HCT116 (cell line): Measurements from ENCODE around the gene OR4D2. TPM values are rescaled to one million over a fixed set of nuclear protein-coding genes. Genes with fewer than 3 reads are reported as not detected.
A peak's percentile ranks its signal among the peaks of the same experiment; 100 is the strongest.

Source experiments
- ATAC-seq: fragments of 200-7000 bp; cut with Tn5 transposase; 2 replicates; pipeline ENCODE4 v1.9.1; 2020; ENCODE audit warnings: mild to moderate bottlenecking, moderate library complexity
- BruUV-seq: library from RNA; stranded (reverse); fragments of 400-500 nt; replicated peaks from 2 replicates; lab custom pipeline; 2021; lab: Mats Ljungman, UMichigan
- CTCF ChIA-PET: fragments of 300-600 bp; sonication (Branson Sonifier 250); formaldehyde crosslinking; loops from one replicate; lab custom pipeline; 2021; ENCODE audit warnings: antibody characterized with exemption; lab: Charles Lee
- POLR2A ChIA-PET: fragments of 300-600, 350-600 bp; sonication (Branson Sonifier 250); formaldehyde crosslinking; loops from one replicate; lab custom pipeline; 2021; ENCODE audit warnings: antibody characterized with exemption; lab: Charles Lee
- RAD21 ChIA-PET, 2 experiments: fragments of 300-600 bp; sonication (Branson Sonifier 250); formaldehyde crosslinking; loops; one replicate each; lab custom pipeline; 2023; ENCODE audit warnings: low total read pairs in 2 of 2; ENCODE audit not compliant: uncharacterized antibody in 2 of 2, unreplicated experiment in 2 of 2, low non-redundant PET in 1 of 2; lab: Charles Lee
- DNase-seq: peaks from one replicate; pipeline ENCODE4 v3.0.0-alpha.2; 2010; ENCODE audit warnings: low read depth, low spot score
- H2AFZ ChIP-seq: fragments of 200-600 bp; shearing (Covaris generic), sonication (generic); 2 replicates; pipeline ENCODE4 v1.6.1; 2017; ENCODE audit warnings: low read depth, mixed run types, mixed read lengths, antibody characterized with exemption, low read length; ENCODE audit not compliant: poor library complexity, severe bottlenecking
- H3K27ac ChIP-seq: 2 replicates; pipeline ENCODE4 v1.5.1; 2012; ENCODE audit warnings: low read depth, low read length
- H3K27me3 ChIP-seq: fragments of 200-600 bp; sonication (generic); 2 replicates; pipeline ENCODE4 v1.6.1; 2016; ENCODE audit warnings: mixed run types, low read length, mixed read lengths; ENCODE audit not compliant: insufficient read depth
- H3K36me3 ChIP-seq, 2 experiments: fragments of 200-500 bp in 1 of 2; fragments of 200-600 bp in 1 of 2; sonication (Bioruptor generic) in 1 of 2; sonication (generic) in 1 of 2; 2 replicates each; pipeline versions ENCODE4 v1.5.1 to v1.6.1; 2014 to 2016; ENCODE audit warnings: low read length in 2 of 2, inconsistent platforms in 1 of 2, mixed read lengths in 1 of 2, mixed run types in 1 of 2; ENCODE audit not compliant: insufficient read depth in 2 of 2, control insufficient read depth in 1 of 2
- H3K4me1 ChIP-seq, 2 experiments: fragments of 200-600 bp in 1 of 2; sonication (generic) in 1 of 2; 2 replicates each; pipeline versions ENCODE4 v1.5.1 to v1.6.1; 2012 to 2017; ENCODE audit warnings: low read length in 2 of 2, inconsistent platforms in 1 of 2, mild to moderate bottlenecking in 1 of 2, mixed read lengths in 1 of 2, mixed run types in 1 of 2, moderate library complexity in 1 of 2; ENCODE audit not compliant: insufficient read depth in 2 of 2, control insufficient read depth in 1 of 2
- H3K4me2 ChIP-seq: fragments of 200-600 bp; sonication (generic); 2 replicates; pipeline ENCODE4 v1.6.1; 2017; ENCODE audit warnings: mixed run types, low read length, mixed read lengths
- H3K4me3 ChIP-seq, 2 experiments: fragments of 200-600 bp in 1 of 2; sonication (generic) in 1 of 2; replicated peaks in 1 of 2; 2 replicates each; pipeline ENCODE4 v1.5.1; 2011 to 2016; ENCODE audit warnings: low read length in 2 of 2, control low read depth in 1 of 2, low read depth in 1 of 2, mild to moderate bottlenecking in 1 of 2, mixed read lengths in 1 of 2, mixed run types in 1 of 2
- H3K79me2 ChIP-seq: fragments of 200-600 bp; sonication (generic); 2 replicates; pipeline ENCODE4 v1.6.1; 2017; ENCODE audit warnings: mild to moderate bottlenecking, mixed run types, low read length, moderate library complexity, mixed read lengths; ENCODE audit not compliant: insufficient read depth
- H3K9ac ChIP-seq: fragments of 200-600 bp; sonication (generic); 2 replicates; pipeline ENCODE4 v1.6.1; 2016; ENCODE audit warnings: low read length, mixed read lengths
- H3K9me2 ChIP-seq: fragments of 200-600 bp; sonication (generic), shearing (Covaris generic); 2 replicates; pipeline ENCODE4 v1.6.1; 2017; ENCODE audit warnings: mixed run types, mild to moderate bottlenecking, moderate library complexity; ENCODE audit not compliant: insufficient read depth
- H3K9me3 ChIP-seq, 2 experiments: fragments of 200-500 bp in 1 of 2; fragments of 200-600 bp in 1 of 2; sonication (Bioruptor generic) in 1 of 2; sonication (generic) in 1 of 2; 2 replicates each; pipeline ENCODE4 v1.6.1; 2014 to 2017; ENCODE audit warnings: low read length in 2 of 2, mixed read lengths in 2 of 2, inconsistent platforms in 1 of 2, low read depth in 1 of 2, mild to moderate bottlenecking in 1 of 2, mixed run types in 1 of 2, moderate library complexity in 1 of 2; ENCODE audit not compliant: control insufficient read depth in 1 of 2, insufficient read depth in 1 of 2
- H4K20me1 ChIP-seq: fragments of 200-600 bp; sonication (generic), shearing (Covaris generic); 2 replicates; pipeline ENCODE4 v1.6.1; 2017; ENCODE audit warnings: mixed run types, mild to moderate bottlenecking, moderate library complexity; ENCODE audit not compliant: insufficient read depth
- CBX3 ChIP-seq: IDR thresholded peaks from 2 replicates; pipeline ENCODE4 v1.6.1; 2012; ENCODE audit warnings: low read depth
- ELF1 ChIP-seq: IDR thresholded peaks from 2 replicates; pipeline ENCODE4 v1.6.1; 2012; ENCODE audit warnings: low read depth, borderline replicate concordance
- EZH2 ChIP-seq: fragments of 200-600 bp; sonication (generic); IDR thresholded peaks from 2 replicates; pipeline ENCODE4 v1.6.1; 2017; ENCODE audit warnings: antibody characterized with exemption, mixed run types
- JUND ChIP-seq: IDR thresholded peaks from 2 replicates; pipeline ENCODE4 v1.6.1; 2012
- POLR2AphosphoS5 ChIP-seq: IDR thresholded peaks from 2 replicates; pipeline ENCODE4 v1.6.1; 2011; ENCODE audit warnings: mild to moderate bottlenecking, low read depth, low read length, moderate library complexity
- RAD21 ChIP-seq: IDR thresholded peaks from 2 replicates; pipeline ENCODE4 v1.6.1; 2012; ENCODE audit warnings: low read depth, mild to moderate bottlenecking
- SIN3A ChIP-seq: IDR thresholded peaks from 2 replicates; pipeline ENCODE4 v1.6.1; 2012; ENCODE audit warnings: low read depth
- SRF ChIP-seq: IDR thresholded peaks from 2 replicates; pipeline ENCODE4 v1.6.1; 2012; ENCODE audit warnings: low read depth
- YY1 ChIP-seq: IDR thresholded peaks from 2 replicates; pipeline ENCODE4 v1.6.1; 2011; ENCODE audit warnings: low read length, low read depth, moderate library complexity, mild to moderate bottlenecking; ENCODE audit not compliant: insufficient replicate concordance; ENCODE audit errors: extremely low read depth
- intact Hi-C: fragments of 100-400 bp; cut with micrococcal nuclease; formaldehyde crosslinking; loops from 2 replicates; pipeline ENCODE4 v1.10.0; 2022
- total RNA-seq: library from RNA; stranded (reverse); gene quantifications from one replicate; pipeline ENCODE4 v1.2.1, GENCODE V29; 2021; ENCODE audit not compliant: unreplicated experiment
- TF ChIP-seq, protein P1 (sequence below): IDR thresholded peaks from 2 replicates; pipeline ENCODE4 v1.6.1; 2012
- TF ChIP-seq, protein P2 (sequence below): IDR thresholded peaks from 2 replicates; pipeline ENCODE4 v1.6.1; 2011; ENCODE audit warnings: mild to moderate bottlenecking, low read length, moderate library complexity; ENCODE audit not compliant: insufficient replicate concordance; ENCODE audit errors: extremely low read depth
- TF ChIP-seq, protein P3 (sequence below), 3 experiments: fragments of 200-600 bp in 1 of 3; sonication (generic) in 1 of 3; IDR thresholded peaks in 2 of 3; conservative IDR thresholded peaks in 1 of 3; 2 replicates each; pipeline ENCODE4 v1.5.1; 2012 to 2017; ENCODE audit warnings: low read depth in 2 of 3, low read length in 2 of 3, antibody characterized with exemption in 1 of 3, borderline replicate concordance in 1 of 3, control low read depth in 1 of 3, mild to moderate bottlenecking in 1 of 3, mixed read lengths in 1 of 3, mixed run types in 1 of 3, moderate library complexity in 1 of 3; ENCODE audit not compliant: insufficient read depth in 1 of 3

The OR4D2 gene
- total RNA-seq, 1 experiment from 2014 or later, result not detected

DNA sequence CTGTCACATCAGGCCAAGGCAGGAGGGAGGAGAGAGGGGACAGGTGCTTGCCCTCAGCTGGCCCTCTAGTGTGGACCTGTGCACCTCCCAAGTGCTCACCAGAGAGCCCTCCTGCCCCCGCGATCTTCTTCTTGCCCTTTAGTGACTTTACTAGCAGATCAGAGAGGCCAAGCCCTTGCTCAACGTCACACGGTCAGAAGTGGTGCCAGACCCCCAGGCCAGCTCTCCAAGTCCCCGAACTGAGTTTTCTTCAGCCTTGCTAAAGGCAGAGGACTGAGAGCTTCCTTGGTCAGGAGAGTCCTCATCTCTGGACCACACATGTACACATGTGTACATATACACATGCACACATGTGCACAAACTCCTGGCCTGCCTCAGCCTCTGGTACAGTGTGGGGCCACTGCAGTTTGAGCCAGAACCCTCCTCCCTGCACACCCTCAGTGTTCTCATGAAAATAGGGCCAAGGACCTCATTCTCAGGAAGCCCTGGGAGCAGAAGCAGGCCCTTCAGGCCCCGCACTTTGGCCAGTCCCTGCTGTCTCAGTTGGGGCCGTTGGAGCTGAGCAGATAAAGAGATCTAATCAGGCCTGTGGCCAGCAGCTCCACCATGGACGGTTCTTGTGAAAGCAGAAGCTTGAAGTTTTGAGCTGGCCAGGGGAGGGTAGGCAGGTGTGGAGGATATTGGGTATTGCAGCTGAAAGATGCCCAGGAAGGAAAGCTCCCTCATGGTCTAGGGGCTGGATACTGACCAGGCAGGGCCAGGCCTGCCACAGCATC lies 18.4 kb downstream of the OR4D2 start:
- Histone ChIP-seq H2AFZ (no peak overlapping the region), H3K9ac (no peak overlapping the region), H3K79me2 (no peaks in the 10 kb centered on the region), H3K9me3 (no peaks in the 10 kb centered on the region), H3K4me3 (no peak overlapping the region), H3K4me1 (peaks cover 16 to 26% of the 10 kb centered on the region in 2 experiments)
- POLR2A ChIA-PET, result interaction anchor here (1.4 kb wide), 1 partner anchor 16 kb away, joined by 3 read pairs; no protein-coding TSS in a partner anchor
- DNase-seq, result no peak
- BruUV-seq, result no TSS peak
- TF ChIP-seq JUND (no peak), YY1 (no peak), SRF (no peak), ELF1 (no peak), SIN3A (no peak), EZH2 (no peak), RAD21 (no peak), CBX3 (no peak), POLR2AphosphoS5 (no peak)
- TF ChIP-seq, protein P1, sequence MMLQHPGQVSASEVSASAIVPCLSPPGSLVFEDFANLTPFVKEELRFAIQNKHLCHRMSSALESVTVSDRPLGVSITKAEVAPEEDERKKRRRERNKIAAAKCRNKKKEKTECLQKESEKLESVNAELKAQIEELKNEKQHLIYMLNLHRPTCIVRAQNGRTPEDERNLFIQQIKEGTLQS, result no peak
- TF ChIP-seq, protein P2, sequence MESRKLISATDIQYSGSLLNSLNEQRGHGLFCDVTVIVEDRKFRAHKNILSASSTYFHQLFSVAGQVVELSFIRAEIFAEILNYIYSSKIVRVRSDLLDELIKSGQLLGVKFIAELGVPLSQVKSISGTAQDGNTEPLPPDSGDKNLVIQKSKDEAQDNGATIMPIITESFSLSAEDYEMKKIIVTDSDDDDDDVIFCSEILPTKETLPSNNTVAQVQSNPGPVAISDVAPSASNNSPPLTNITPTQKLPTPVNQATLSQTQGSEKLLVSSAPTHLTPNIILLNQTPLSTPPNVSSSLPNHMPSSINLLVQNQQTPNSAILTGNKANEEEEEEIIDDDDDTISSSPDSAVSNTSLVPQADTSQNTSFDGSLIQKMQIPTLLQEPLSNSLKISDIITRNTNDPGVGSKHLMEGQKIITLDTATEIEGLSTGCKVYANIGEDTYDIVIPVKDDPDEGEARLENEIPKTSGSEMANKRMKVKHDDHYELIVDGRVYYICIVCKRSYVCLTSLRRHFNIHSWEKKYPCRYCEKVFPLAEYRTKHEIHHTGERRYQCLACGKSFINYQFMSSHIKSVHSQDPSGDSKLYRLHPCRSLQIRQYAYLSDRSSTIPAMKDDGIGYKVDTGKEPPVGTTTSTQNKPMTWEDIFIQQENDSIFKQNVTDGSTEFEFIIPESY, result no peak
- TF ChIP-seq, protein P3, sequence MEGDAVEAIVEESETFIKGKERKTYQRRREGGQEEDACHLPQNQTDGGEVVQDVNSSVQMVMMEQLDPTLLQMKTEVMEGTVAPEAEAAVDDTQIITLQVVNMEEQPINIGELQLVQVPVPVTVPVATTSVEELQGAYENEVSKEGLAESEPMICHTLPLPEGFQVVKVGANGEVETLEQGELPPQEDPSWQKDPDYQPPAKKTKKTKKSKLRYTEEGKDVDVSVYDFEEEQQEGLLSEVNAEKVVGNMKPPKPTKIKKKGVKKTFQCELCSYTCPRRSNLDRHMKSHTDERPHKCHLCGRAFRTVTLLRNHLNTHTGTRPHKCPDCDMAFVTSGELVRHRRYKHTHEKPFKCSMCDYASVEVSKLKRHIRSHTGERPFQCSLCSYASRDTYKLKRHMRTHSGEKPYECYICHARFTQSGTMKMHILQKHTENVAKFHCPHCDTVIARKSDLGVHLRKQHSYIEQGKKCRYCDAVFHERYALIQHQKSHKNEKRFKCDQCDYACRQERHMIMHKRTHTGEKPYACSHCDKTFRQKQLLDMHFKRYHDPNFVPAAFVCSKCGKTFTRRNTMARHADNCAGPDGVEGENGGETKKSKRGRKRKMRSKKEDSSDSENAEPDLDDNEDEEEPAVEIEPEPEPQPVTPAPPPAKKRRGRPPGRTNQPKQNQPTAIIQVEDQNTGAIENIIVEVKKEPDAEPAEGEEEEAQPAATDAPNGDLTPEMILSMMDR (IDR thresholded peaks at IDR 0.05 in 2 of 3, conservative IDR thresholded peaks at IDR 0.05 in 1 of 3; ENCODE audit: borderline replicate concordance in 1 of 3, insufficient read depth in 1 of 3, low read depth in 2 of 3, low read length in 2 of 3), result no peak
- TF ChIP-seq, all 23 proteins: peak for 0
- CTCF ChIA-PET, result interaction anchor here (1.0 to 1.8 kb wide), 2 partner anchors 12 to 15 kb away, joined by 4 to 5 read pairs; no protein-coding TSS in a partner anchor
- intact Hi-C loops, result no loop called here
- H3K36me3 ChIP-seq, result no peaks in the 10 kb centered on the region
- no peaks in the 10 kb centered on the region for H4K20me1 ChIP-seq
- H3K27me3 ChIP-seq, result 0 out of 2 replicates have a peak, but pooled peaks cover 7% of the 10 kb centered on the region
- 0 out of 2 replicates have a peak, but pooled peaks have one; percentile 5 for ATAC-seq
- peak overlapping the region; percentile 58 for H3K4me2 ChIP-seq
- peak overlapping the region; percentile 2; the same call in 1 of the 2 replicates for H3K27ac ChIP-seq
- RAD21 ChIA-PET, result no interaction called here
- no peaks in the 10 kb centered on the region for H3K9me2 ChIP-seq
